Measurements from ENCODE around the gene RPTOR.
"Not testable (repeated sequence)": the region's sequence is repeated elsewhere in the genome, so short reads cannot be mapped to it uniquely, and the experiment has no call there.

RPTOR gene

GRCh38 chr17:80696456-80696855 is 151.8 kb downstream of the RPTOR start:
- no peak for DNase-seq

- DNase-seq: no peak
Measured at GRCh38 chr17:80696964-80697363, 152.3 kb downstream of the RPTOR start.

- DNase-seq: no peak
Measured at GRCh38 chr17:80698297-80698696, 153.7 kb downstream of the RPTOR start.

- not testable (repeated sequence) for DNase-seq
Measured at GRCh38 chr17:80699205-80699604, 154.6 kb downstream of the RPTOR start.

GRCh38 chr17:80701730-80702129 is 157.1 kb downstream of the RPTOR start:
- DNase-seq: no peak

GRCh38 chr17:80702315-80703141 is 157.9 kb downstream of the RPTOR start:
- no peak for DNase-seq

- no peak for DNase-seq
Measured at GRCh38 chr17:80703142-80703478, 158.5 kb downstream of the RPTOR start.

GRCh38 chr17:80704381-80704819 is 159.8 kb downstream of the RPTOR start:
- no peak for DNase-seq

GRCh38 chr17:80704894-80705293 is 160.3 kb downstream of the RPTOR start:
- no peak for DNase-seq

GRCh38 chr17:80705988-80706387 is 161.3 kb downstream of the RPTOR start:
- DNase-seq: no peak

GRCh38 chr17:80706463-80706867 is 161.8 kb downstream of the RPTOR start:
- peak; percentile 40 for DNase-seq

- DNase-seq: no peak
Measured at GRCh38 chr17:80708480-80708879, 163.8 kb downstream of the RPTOR start.

- DNase-seq: no peak
Measured at GRCh38 chr17:80709090-80709695, 164.6 kb downstream of the RPTOR start.

- no peak for DNase-seq
Measured at GRCh38 chr17:80710714-80711302, 166.2 kb downstream of the RPTOR start.

- no peak for DNase-seq
Measured at GRCh38 chr17:80712089-80712488, 167.5 kb downstream of the RPTOR start.

GRCh38 chr17:80712606-80713005 is 168.0 kb downstream of the RPTOR start:
- DNase-seq: no peak

- DNase-seq: peak; percentile 60
Measured at GRCh38 chr17:80716986-80717719, 172.5 kb downstream of the RPTOR start.

- no peak for DNase-seq
Measured at GRCh38 chr17:80717720-80718083, 173.1 kb downstream of the RPTOR start.

GRCh38 chr17:80718428-80718827 is 173.8 kb downstream of the RPTOR start:
- no peak for DNase-seq

GRCh38 chr17:80719449-80719848 is 174.8 kb downstream of the RPTOR start:
- no peak for DNase-seq

- DNase-seq: no peak
Measured at GRCh38 chr17:80720610-80721577, 176.3 kb downstream of the RPTOR start.

GRCh38 chr17:80722661-80723060 is 178.0 kb downstream of the RPTOR start:
- no peak for DNase-seq

All from fibroblast of skin of scalp (primary cell).